SK-N-SH treated with all-trans-retinoic acid at 6 μM for 48 hours (cell line): ENCODE data around the gene ZSWIM2.

Source experiments
- ATAC-seq: fragments of 200-7000 bp; cut with Tn5 transposase; 3 replicates; pipeline ENCODE4 v1.9.1; 2020; ENCODE audit warnings: mild to moderate bottlenecking, moderate library complexity
- ARNTL ChIP-seq: fragments of 450-650 bp; formaldehyde crosslinking; IDR thresholded peaks from 2 replicates; pipeline ENCODE4 v1.5.0; 2020; ENCODE audit warnings: low read depth, mild to moderate bottlenecking, moderate library complexity, borderline replicate concordance
- BACH2 ChIP-seq: fragments of 250-450 bp; sonication (Bioruptor Pico); IDR thresholded peaks from 2 replicates; pipeline ENCODE4 v1.9.0; 2021; ENCODE audit warnings: mild to moderate bottlenecking, borderline replicate concordance
- CSDC2 ChIP-seq: fragments of 250-450 bp; sonication (Bioruptor Pico); IDR thresholded peaks from 2 replicates; pipeline ENCODE4 v1.5.0; 2020; ENCODE audit warnings: mild to moderate bottlenecking, moderate library complexity
- ESRRG ChIP-seq: fragments of 250-450 bp; sonication (Bioruptor Pico); IDR thresholded peaks from 2 replicates; pipeline ENCODE4 v1.6.1; 2021; ENCODE audit warnings: mild to moderate bottlenecking
- GLIS3 ChIP-seq: fragments of 250-450 bp; sonication (Bioruptor Pico); IDR thresholded peaks from 2 replicates; pipeline ENCODE4 v1.5.0; 2020; ENCODE audit warnings: mild to moderate bottlenecking, moderate library complexity
- OSR1 ChIP-seq: fragments of 250-450 bp; sonication (Bioruptor Pico); IDR thresholded peaks from 2 replicates; pipeline ENCODE4 v1.8.0; 2022; ENCODE audit warnings: moderate library complexity, mild to moderate bottlenecking, inconsistent platforms
- PPARA ChIP-seq: fragments of 250-450 bp; sonication (Bioruptor Pico); IDR thresholded peaks from 2 replicates; pipeline ENCODE4 v1.5.0; 2020; ENCODE audit warnings: mild to moderate bottlenecking, borderline replicate concordance
- RARB ChIP-seq: fragments of 250-450 bp; sonication (Bioruptor Pico); IDR thresholded peaks from 2 replicates; pipeline ENCODE4 v1.8.0; 2021; ENCODE audit warnings: mild to moderate bottlenecking, moderate library complexity
- SNAI2 ChIP-seq: fragments of 250-450 bp; sonication (Bioruptor Pico); IDR thresholded peaks from 2 replicates; pipeline ENCODE4 v1.5.0; 2020; ENCODE audit warnings: mild to moderate bottlenecking, moderate library complexity
- TCF4 ChIP-seq: fragments of 250-450 bp; sonication (Bioruptor Pico); IDR thresholded peaks from 2 replicates; pipeline ENCODE4 v1.8.0; 2021; ENCODE audit warnings: mild to moderate bottlenecking, moderate library complexity, borderline replicate concordance
- TOX ChIP-seq: fragments of 250-450 bp; sonication (Bioruptor Pico); IDR thresholded peaks from 2 replicates; pipeline ENCODE4 v1.8.0; 2021; ENCODE audit warnings: mild to moderate bottlenecking, moderate library complexity, borderline replicate concordance
- ZC3H10 ChIP-seq: fragments of 250-450 bp; sonication (Bioruptor Pico); IDR thresholded peaks from 2 replicates; pipeline ENCODE4 v1.5.1; 2021; ENCODE audit warnings: mild to moderate bottlenecking, moderate library complexity
- ZFP3 ChIP-seq: fragments of 250-450 bp; sonication (Bioruptor Pico); IDR thresholded peaks from 2 replicates; pipeline ENCODE4 v1.5.0; 2020; ENCODE audit warnings: mild to moderate bottlenecking, moderate library complexity
- ZFP30 ChIP-seq: fragments of 450-650 bp; formaldehyde crosslinking; IDR thresholded peaks from 2 replicates; pipeline ENCODE4 v1.5.0; 2022; ENCODE audit warnings: mild to moderate bottlenecking, moderate library complexity
- ZNF70 ChIP-seq: fragments of 450-650 bp; formaldehyde crosslinking; IDR thresholded peaks from 2 replicates; pipeline ENCODE4 v1.5.0; 2020; ENCODE audit warnings: mild to moderate bottlenecking, moderate library complexity
- ZNF8 ChIP-seq: fragments of 450-650 bp; formaldehyde crosslinking; IDR thresholded peaks from 2 replicates; pipeline ENCODE4 v1.5.0; 2020; ENCODE audit warnings: mild to moderate bottlenecking, moderate library complexity
- TF ChIP-seq, protein P1 (sequence below): fragments of 250-450 bp; sonication (Bioruptor Pico); IDR thresholded peaks from 2 replicates; pipeline ENCODE4 v1.8.0; 2021; ENCODE audit warnings: low read depth, mild to moderate bottlenecking, moderate library complexity, borderline replicate concordance
- TF ChIP-seq, protein P2 (sequence below): fragments of 250-450 bp; sonication (Bioruptor Pico); IDR thresholded peaks from 2 replicates; pipeline ENCODE4 v1.8.0; 2020; ENCODE audit warnings: mild to moderate bottlenecking, moderate library complexity, borderline replicate concordance
- TF ChIP-seq, protein P3 (sequence below): fragments of 250-450 bp; sonication (Bioruptor Pico); IDR thresholded peaks from 2 replicates; pipeline ENCODE4 v1.5.0; 2020; ENCODE audit warnings: mild to moderate bottlenecking, moderate library complexity

ZSWIM2 gene

DNA sequence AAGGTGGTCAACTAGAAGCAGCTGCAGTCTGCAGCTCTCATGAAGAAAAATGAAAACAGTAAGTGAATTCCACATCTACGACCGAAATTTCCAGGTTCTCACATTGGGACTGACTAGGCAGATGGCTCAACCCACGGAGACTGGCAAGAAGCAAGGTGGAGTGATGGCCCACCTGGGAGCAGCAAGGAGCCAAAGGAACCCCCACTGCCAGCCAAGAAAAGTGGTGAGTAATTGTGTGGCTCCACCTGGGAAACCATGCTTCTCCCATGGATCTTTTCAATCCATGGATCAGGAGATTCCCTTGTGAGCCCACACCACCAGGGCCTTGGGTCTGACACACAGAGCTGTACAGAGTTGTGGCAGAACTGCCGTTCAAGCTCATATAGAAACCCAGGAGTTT lies 64.0 kb downstream of the ZSWIM2 start:
- ATAC-seq: no peak

DNA sequence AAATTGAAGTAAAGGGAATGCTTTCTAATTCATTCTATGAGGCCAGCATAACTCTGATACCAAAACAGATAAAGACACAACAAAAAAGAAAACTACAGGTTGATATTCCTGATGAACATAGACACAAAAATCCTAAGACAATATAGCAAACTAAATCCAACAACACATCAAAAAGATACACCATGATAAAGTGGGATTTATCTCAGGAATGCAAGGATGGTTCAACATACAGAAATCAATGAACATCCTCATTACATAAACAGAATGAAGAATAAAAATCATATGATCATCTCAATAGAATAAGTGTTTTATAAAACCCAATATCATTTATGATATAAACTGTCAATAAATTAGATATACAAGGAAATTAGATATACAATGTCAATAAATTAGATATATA lies 65.7 kb downstream of the ZSWIM2 start:
- no peak for ATAC-seq
- no peak for TF ChIP-seq GLIS3 (CRISPR knock-in tag)
- TF ChIP-seq ESRRG (CRISPR knock-in tag): no peak
- no peak for TF ChIP-seq OSR1 (CRISPR knock-in tag)

More for the DNA sequence above, 64.0 kb downstream of the ZSWIM2 start:
- no peak for TF ChIP-seq ARNTL (CRISPR knock-in tag)
- TF ChIP-seq RARB (CRISPR knock-in tag): no peak
- TF ChIP-seq TOX (CRISPR knock-in tag): no peak
- no peak for TF ChIP-seq ZNF8 (CRISPR knock-in tag)
- TF ChIP-seq, protein P1, sequence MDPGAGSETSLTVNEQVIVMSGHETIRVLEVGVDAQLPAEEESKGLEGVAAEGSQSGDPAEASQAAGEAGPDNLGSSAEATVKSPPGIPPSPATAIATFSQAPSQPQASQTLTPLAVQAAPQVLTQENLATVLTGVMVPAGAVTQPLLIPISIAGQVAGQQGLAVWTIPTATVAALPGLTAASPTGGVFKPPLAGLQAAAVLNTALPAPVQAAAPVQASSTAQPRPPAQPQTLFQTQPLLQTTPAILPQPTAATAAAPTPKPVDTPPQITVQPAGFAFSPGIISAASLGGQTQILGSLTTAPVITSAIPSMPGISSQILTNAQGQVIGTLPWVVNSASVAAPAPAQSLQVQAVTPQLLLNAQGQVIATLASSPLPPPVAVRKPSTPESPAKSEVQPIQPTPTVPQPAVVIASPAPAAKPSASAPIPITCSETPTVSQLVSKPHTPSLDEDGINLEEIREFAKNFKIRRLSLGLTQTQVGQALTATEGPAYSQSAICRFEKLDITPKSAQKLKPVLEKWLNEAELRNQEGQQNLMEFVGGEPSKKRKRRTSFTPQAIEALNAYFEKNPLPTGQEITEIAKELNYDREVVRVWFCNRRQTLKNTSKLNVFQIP: no peak
- no peak for TF ChIP-seq ZC3H10 (CRISPR knock-in tag)
- TF ChIP-seq BACH2 (CRISPR knock-in tag): no peak
- TF ChIP-seq OSR1 (CRISPR knock-in tag): no peak
- no peak for TF ChIP-seq TCF4 (CRISPR knock-in tag)
- TF ChIP-seq, protein P2, sequence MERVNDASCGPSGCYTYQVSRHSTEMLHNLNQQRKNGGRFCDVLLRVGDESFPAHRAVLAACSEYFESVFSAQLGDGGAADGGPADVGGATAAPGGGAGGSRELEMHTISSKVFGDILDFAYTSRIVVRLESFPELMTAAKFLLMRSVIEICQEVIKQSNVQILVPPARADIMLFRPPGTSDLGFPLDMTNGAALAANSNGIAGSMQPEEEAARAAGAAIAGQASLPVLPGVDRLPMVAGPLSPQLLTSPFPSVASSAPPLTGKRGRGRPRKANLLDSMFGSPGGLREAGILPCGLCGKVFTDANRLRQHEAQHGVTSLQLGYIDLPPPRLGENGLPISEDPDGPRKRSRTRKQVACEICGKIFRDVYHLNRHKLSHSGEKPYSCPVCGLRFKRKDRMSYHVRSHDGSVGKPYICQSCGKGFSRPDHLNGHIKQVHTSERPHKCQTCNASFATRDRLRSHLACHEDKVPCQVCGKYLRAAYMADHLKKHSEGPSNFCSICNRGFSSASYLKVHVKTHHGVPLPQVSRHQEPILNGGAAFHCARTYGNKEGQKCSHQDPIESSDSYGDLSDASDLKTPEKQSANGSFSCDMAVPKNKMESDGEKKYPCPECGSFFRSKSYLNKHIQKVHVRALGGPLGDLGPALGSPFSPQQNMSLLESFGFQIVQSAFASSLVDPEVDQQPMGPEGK (CRISPR knock-in tag): no peak
- no peak for TF ChIP-seq SNAI2
- TF ChIP-seq, protein P3, sequence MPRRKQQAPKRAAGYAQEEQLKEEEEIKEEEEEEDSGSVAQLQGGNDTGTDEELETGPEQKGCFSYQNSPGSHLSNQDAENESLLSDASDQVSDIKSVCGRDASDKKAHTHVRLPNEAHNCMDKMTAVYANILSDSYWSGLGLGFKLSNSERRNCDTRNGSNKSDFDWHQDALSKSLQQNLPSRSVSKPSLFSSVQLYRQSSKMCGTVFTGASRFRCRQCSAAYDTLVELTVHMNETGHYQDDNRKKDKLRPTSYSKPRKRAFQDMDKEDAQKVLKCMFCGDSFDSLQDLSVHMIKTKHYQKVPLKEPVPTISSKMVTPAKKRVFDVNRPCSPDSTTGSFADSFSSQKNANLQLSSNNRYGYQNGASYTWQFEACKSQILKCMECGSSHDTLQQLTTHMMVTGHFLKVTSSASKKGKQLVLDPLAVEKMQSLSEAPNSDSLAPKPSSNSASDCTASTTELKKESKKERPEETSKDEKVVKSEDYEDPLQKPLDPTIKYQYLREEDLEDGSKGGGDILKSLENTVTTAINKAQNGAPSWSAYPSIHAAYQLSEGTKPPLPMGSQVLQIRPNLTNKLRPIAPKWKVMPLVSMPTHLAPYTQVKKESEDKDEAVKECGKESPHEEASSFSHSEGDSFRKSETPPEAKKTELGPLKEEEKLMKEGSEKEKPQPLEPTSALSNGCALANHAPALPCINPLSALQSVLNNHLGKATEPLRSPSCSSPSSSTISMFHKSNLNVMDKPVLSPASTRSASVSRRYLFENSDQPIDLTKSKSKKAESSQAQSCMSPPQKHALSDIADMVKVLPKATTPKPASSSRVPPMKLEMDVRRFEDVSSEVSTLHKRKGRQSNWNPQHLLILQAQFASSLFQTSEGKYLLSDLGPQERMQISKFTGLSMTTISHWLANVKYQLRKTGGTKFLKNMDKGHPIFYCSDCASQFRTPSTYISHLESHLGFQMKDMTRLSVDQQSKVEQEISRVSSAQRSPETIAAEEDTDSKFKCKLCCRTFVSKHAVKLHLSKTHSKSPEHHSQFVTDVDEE: no peak
- no peak for TF ChIP-seq PPARA (CRISPR knock-in tag)
- TF ChIP-seq ZFP30 (CRISPR knock-in tag): no peak
- no peak for TF ChIP-seq ZFP3 (CRISPR knock-in tag)
- TF ChIP-seq ZNF70 (CRISPR knock-in tag): no peak
- TF ChIP-seq CSDC2 (CRISPR knock-in tag): no peak
- TF ChIP-seq ESRRG (CRISPR knock-in tag): no peak
- TF ChIP-seq GLIS3 (CRISPR knock-in tag): no peak

DNA sequence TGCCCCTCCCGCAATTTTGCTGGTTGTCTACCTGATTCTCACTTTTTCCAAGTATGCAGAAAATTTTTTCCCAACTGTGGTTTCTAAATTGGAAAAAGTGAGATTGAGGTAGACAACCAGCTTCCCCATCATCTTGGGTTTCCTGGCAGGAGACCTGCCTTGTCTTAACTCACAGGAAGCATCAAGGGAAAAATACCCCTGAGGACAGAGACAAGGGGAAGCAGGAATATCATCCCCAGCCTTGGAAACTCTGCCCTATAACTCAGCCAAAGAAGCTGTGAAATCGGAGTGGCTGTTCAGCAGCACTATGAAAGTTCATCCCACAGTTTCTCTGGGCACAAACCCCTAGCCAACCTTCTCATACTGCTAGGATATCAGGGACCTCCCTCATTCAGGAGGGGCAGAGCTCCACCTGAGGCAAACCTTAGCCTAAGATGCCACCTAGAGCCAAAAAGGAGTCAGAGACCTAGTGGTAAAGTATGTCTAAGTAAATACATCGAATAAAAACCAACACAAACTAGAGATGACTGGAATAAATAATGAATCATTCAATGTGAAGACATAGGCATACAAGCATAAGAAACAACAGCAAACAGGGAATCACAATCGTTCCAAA lies 68.2 kb downstream of the ZSWIM2 start:
- peak; percentile 56; the same call in 1 of the 3 replicates for ATAC-seq
- TF ChIP-seq ZC3H10 (CRISPR knock-in tag): no peak
